CD4-positive, alpha-beta T cell (primary cell): ENCODE data around the gene NAA25. TPM values are rescaled to one million over a fixed set of nuclear protein-coding genes. Genes with fewer than 3 reads are reported as not detected.
A peak's percentile ranks its signal among the peaks of the same experiment; 100 is the strongest.
"Not testable (repeated sequence)": the region's sequence is repeated elsewhere in the genome, so short reads cannot be mapped to it uniquely, and the experiment has no call there.

Experiments
- ATAC-seq: fragments of 200-7000 bp; cut with Tn5 transposase; one replicate; pipeline ENCODE4 v1.10.0; 2022; ENCODE audit warnings: mild to moderate bottlenecking; ENCODE audit not compliant: poor library complexity
- CTCF ChIA-PET: fragments of 350-600 bp; sonication (Branson Sonifier 250); formaldehyde crosslinking; loops from one replicate; lab custom pipeline; 2021; ENCODE audit warnings: antibody characterized with exemption, inconsistent platforms; lab: Charles Lee
- POLR2A ChIA-PET: fragments of 350-600 bp; sonication (Branson Sonifier 250); formaldehyde crosslinking; loops from one replicate; lab custom pipeline; 2021; ENCODE audit warnings: antibody characterized with exemption, inconsistent platforms; lab: Charles Lee
- DNase-seq, 14 experiments: peaks; one replicate each; pipeline ENCODE4 v3.0.0-alpha.2; 2013 to 2020; ENCODE audit warnings: mixed read lengths in 2 of 14
- H3K27ac ChIP-seq, 2 donors: one replicate each; pipeline versions ENCODE4 v1.5.1 to v1.7.0; 2013; ENCODE audit warnings: low read length in 2 of 2, low read depth in 1 of 2, mild to moderate bottlenecking in 1 of 2
- H3K27me3 ChIP-seq, 2 experiments: 1 replicate in 1 of 2; 2 replicates in 1 of 2; pipeline versions ENCODE4 v1.6.1 to v1.7.0; 2013; ENCODE audit warnings: low read length in 2 of 2, control low read depth in 1 of 2, mild to moderate bottlenecking in 1 of 2, moderate library complexity in 1 of 2; ENCODE audit not compliant: insufficient read depth in 2 of 2, control insufficient read depth in 1 of 2
- H3K36me3 ChIP-seq: one replicate; pipeline ENCODE4 v1.6.1; 2013; ENCODE audit warnings: low read length, control low read depth; ENCODE audit not compliant: insufficient read depth
- H3K4me1 ChIP-seq: one replicate; pipeline ENCODE4 v1.6.1; 2013; ENCODE audit warnings: low read length, control low read depth; ENCODE audit not compliant: insufficient read depth
- H3K4me3 ChIP-seq: one replicate; pipeline ENCODE4 v1.5.1; 2013; ENCODE audit warnings: mild to moderate bottlenecking, low read length, moderate library complexity
- H3K9me3 ChIP-seq, 2 experiments: 1 replicate in 1 of 2; 2 replicates in 1 of 2; pipeline versions ENCODE4 v1.6.1 to v1.7.0; 2013; ENCODE audit warnings: low read length in 2 of 2, mild to moderate bottlenecking in 2 of 2, control low read depth in 1 of 2, moderate library complexity in 1 of 2; ENCODE audit not compliant: control insufficient read depth in 1 of 2, insufficient read depth in 1 of 2
- H3K27ac Mint-ChIP-seq: one replicate; pipeline ENCODE4 v1.8.0; 2020; ENCODE audit warnings: mixed read lengths
- H3K27me3 Mint-ChIP-seq: one replicate; pipeline ENCODE4 v1.8.0; 2021; ENCODE audit warnings: mixed read lengths
- H3K36me3 Mint-ChIP-seq: one replicate; pipeline ENCODE4 v1.8.0; 2021; ENCODE audit warnings: low read depth, mixed read lengths
- H3K4me1 Mint-ChIP-seq: one replicate; pipeline ENCODE4 v1.8.0; 2021; ENCODE audit warnings: low read depth, mixed read lengths
- H3K4me3 Mint-ChIP-seq: one replicate; pipeline ENCODE4 v1.8.0; 2020; ENCODE audit warnings: mild to moderate bottlenecking, mixed read lengths
- H3K9me3 Mint-ChIP-seq: one replicate; pipeline ENCODE4 v1.8.0; 2020; ENCODE audit warnings: mixed read lengths
- CTCF ChIP-seq: fragments of 200-600 bp; IDR thresholded peaks from one replicate; pipeline ENCODE4 v1.8.0; 2022; ENCODE audit warnings: antibody characterized with exemption, mild to moderate bottlenecking
- intact Hi-C, 2 experiments: fragments of 100-400 bp; cut with DNase I in 1 of 2; cut with micrococcal nuclease in 1 of 2; formaldehyde crosslinking; loops; one replicate each; pipeline versions ENCODE4 v1.15.1 to v1.9.0; 2023 to 2025; cut with DNase I, micrococcal nuclease
- total RNA-seq, 174 experiments: library from RNA in 2 of 174; stranded (reverse) in 2 of 174; gene quantifications; one replicate each; pipeline ENCODE4 v1.2.3 and lab custom pipeline; 2021 to 2026

Gene NAA25
- total RNA-seq, 2 experiments from 2014 or later, result 31.1 to 34.6 TPM

GRCh38 chr12:112001576-112001975 lies 107.0 kb downstream of the NAA25 start:
- peaks cover 83% of the 10 kb centered on the region for H3K4me1 Mint-ChIP-seq
- intact Hi-C loops, result loop anchor here in 1 of 2 experiments (1.0 kb wide), 1 partner anchor 8 kb away; no protein-coding TSS in a partner anchor
- peak overlapping the region; percentile 63 to 70 for H3K27ac ChIP-seq

GRCh38 chr12:112000820-112001219 lies 107.8 kb downstream of the NAA25 start:
- ATAC-seq (peak; percentile 41), DNase-seq (peak in 3 of 14 experiments; percentile 42 to 54 (median 47))
- Mint-ChIP-seq H3K27me3 (no peaks in the 10 kb centered on the region), H3K4me3 (peak overlapping the region; percentile 83), H3K4me1 (peaks cover 82% of the 10 kb centered on the region), H3K36me3 (no peaks in the 10 kb centered on the region), H3K27ac (peak overlapping the region; percentile 79), H3K9me3 (no peaks in the 10 kb centered on the region)
- H3K36me3 ChIP-seq, result no peaks in the 10 kb centered on the region
- peaks cover 39% of the 10 kb centered on the region for H3K4me1 ChIP-seq
- no peaks in the 10 kb centered on the region for H3K9me3 ChIP-seq
- ChIA-PET POLR2A (interaction anchor here (1.8 to 14.5 kb wide), 3 partner anchors 7 to 13 kb away, joined by 11 to 351 read pairs (median 40); partner anchors contain the start of genes ERP29 and TMEM116), CTCF (interaction anchor here (1.1 to 4.1 kb wide), 3 partner anchors 9 to 55 kb away, joined by 3 to 31 read pairs (median 3); partner anchors contain the start of genes ERP29 and TMEM116)
- intact Hi-C loops, result loop anchor here in 1 of 2 experiments (1.0 kb wide), 1 partner anchor 8 kb away; no protein-coding TSS in a partner anchor
- no peaks in the 10 kb centered on the region for H3K27me3 ChIP-seq
- H3K4me3 ChIP-seq, result peak overlapping the region; percentile 57
- TF ChIP-seq CTCF, result no peak
- H3K27ac ChIP-seq, result peak overlapping the region; percentile 63 to 70

More at GRCh38 chr12:112001576-112001975, 107.0 kb downstream of the NAA25 start:
- peak in 1 of 14 experiments; percentile 20 for DNase-seq
- H3K36me3 Mint-ChIP-seq, result no peaks in the 10 kb centered on the region
- no peaks in the 10 kb centered on the region for H3K27me3 Mint-ChIP-seq
- no peak for TF ChIP-seq CTCF
- Histone ChIP-seq H3K27me3 (no peaks in the 10 kb centered on the region), H3K36me3 (no peaks in the 10 kb centered on the region), H3K4me3 (peak overlapping the region; percentile 57), H3K9me3 (no peaks in the 10 kb centered on the region), H3K4me1 (peaks cover 40% of the 10 kb centered on the region)
- H3K9me3 Mint-ChIP-seq, result no peaks in the 10 kb centered on the region
- ChIA-PET POLR2A (interaction anchor here (0.6 to 14.5 kb wide), 5 partner anchors 8 to 107 kb away, joined by 3 to 351 read pairs (median 11); partner anchors contain the start of genes ERP29, NAA25 and TMEM116), CTCF (interaction anchor here (1.1 to 4.1 kb wide), 3 partner anchors 10 to 56 kb away, joined by 3 to 31 read pairs (median 3); partner anchors contain the start of genes ERP29 and TMEM116)
- H3K4me3 Mint-ChIP-seq, result peak overlapping the region; percentile 83
- ATAC-seq, result no peak
- peak overlapping the region; percentile 79 for H3K27ac Mint-ChIP-seq

GRCh38 chr12:111999129-111999528 lies 109.5 kb downstream of the NAA25 start:
- peaks cover 85% of the 10 kb centered on the region for H3K4me1 Mint-ChIP-seq
- DNase-seq, ATAC-seq, H3K27me3 Mint-ChIP-seq, intact Hi-C loops, H3K27ac ChIP-seq, H3K36me3 ChIP-seq, H3K4me3 Mint-ChIP-seq, H3K27me3 ChIP-seq, H3K9me3 Mint-ChIP-seq, H3K9me3 ChIP-seq: not testable (repeated sequence)
- peaks cover 50% of the 10 kb centered on the region for H3K4me1 ChIP-seq
- POLR2A ChIA-PET, result interaction anchor here (14.5 kb wide), 1 partner anchor 15 kb away, joined by 351 read pairs; the partner anchor contains the start of genes ERP29 and TMEM116
- peak overlapping the region; percentile 65 for H3K27ac Mint-ChIP-seq
- H3K36me3 Mint-ChIP-seq, result peaks cover 11% of the 10 kb centered on the region
- CTCF ChIA-PET, result interaction anchor here (1.0 to 4.7 kb wide), 2 partner anchors 11 to 14 kb away, joined by 3 to 21 read pairs; partner anchors contain the start of genes ERP29 and TMEM116
- peak overlapping the region; percentile 57 for H3K4me3 ChIP-seq
